Neural cell (in vitro differentiated cells): ENCODE results near the gene AP3S1.

Experiments used
- EZH2 ChIP-seq: fragments of 200-600, 300-800 bp; shearing (Covaris generic), sonication (generic); IDR thresholded peaks from 2 replicates; pipeline ENCODE4 v1.6.1; 2014; ENCODE audit warnings: antibody characterized with exemption, low read length, borderline replicate concordance, mild to moderate bottlenecking; ENCODE audit not compliant: insufficient read depth, poor library complexity, severe bottlenecking
- POLR2AphosphoS5 ChIP-seq: IDR thresholded peaks from 2 replicates; pipeline ENCODE4 v1.6.1; 2012
- TAF1 ChIP-seq: IDR thresholded peaks from 2 replicates; pipeline ENCODE4 v1.6.1; 2012; ENCODE audit warnings: low read depth
- TF ChIP-seq, protein P1 (sequence below): fragments of 450-650 bp; IDR thresholded peaks from 2 replicates; pipeline ENCODE4 v1.5.1; 2014; ENCODE audit warnings: antibody characterized with exemption, mild to moderate bottlenecking, moderate library complexity; ENCODE audit not compliant: poor library complexity, severe bottlenecking
- TF ChIP-seq, protein P2 (sequence below): IDR thresholded peaks from 2 replicates; pipeline ENCODE4 v1.6.1; 2012; ENCODE audit warnings: borderline replicate concordance

DNA sequence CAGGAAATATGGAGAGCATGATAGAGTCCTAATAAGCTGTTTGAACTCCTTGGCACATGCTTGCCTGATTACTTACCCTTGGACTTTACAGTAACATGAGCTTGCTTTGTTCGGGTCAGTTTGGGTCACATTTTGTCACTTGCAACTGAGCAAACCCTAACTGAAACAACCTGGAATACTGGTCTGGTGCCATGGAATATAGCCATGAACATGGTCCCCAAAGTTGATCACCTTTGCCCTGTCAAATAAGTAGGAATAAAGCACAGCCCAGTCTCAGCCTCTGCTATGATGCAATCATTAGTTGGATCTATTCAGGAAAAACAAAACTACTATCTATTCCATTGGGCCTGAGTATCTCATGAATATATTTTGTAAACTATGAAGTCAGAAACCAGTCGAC lies 43.5 kb upstream of the AP3S1 start:
- TF ChIP-seq POLR2AphosphoS5: no peak
- TF ChIP-seq, protein P1, sequence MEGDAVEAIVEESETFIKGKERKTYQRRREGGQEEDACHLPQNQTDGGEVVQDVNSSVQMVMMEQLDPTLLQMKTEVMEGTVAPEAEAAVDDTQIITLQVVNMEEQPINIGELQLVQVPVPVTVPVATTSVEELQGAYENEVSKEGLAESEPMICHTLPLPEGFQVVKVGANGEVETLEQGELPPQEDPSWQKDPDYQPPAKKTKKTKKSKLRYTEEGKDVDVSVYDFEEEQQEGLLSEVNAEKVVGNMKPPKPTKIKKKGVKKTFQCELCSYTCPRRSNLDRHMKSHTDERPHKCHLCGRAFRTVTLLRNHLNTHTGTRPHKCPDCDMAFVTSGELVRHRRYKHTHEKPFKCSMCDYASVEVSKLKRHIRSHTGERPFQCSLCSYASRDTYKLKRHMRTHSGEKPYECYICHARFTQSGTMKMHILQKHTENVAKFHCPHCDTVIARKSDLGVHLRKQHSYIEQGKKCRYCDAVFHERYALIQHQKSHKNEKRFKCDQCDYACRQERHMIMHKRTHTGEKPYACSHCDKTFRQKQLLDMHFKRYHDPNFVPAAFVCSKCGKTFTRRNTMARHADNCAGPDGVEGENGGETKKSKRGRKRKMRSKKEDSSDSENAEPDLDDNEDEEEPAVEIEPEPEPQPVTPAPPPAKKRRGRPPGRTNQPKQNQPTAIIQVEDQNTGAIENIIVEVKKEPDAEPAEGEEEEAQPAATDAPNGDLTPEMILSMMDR: no peak
- TF ChIP-seq, protein P2, sequence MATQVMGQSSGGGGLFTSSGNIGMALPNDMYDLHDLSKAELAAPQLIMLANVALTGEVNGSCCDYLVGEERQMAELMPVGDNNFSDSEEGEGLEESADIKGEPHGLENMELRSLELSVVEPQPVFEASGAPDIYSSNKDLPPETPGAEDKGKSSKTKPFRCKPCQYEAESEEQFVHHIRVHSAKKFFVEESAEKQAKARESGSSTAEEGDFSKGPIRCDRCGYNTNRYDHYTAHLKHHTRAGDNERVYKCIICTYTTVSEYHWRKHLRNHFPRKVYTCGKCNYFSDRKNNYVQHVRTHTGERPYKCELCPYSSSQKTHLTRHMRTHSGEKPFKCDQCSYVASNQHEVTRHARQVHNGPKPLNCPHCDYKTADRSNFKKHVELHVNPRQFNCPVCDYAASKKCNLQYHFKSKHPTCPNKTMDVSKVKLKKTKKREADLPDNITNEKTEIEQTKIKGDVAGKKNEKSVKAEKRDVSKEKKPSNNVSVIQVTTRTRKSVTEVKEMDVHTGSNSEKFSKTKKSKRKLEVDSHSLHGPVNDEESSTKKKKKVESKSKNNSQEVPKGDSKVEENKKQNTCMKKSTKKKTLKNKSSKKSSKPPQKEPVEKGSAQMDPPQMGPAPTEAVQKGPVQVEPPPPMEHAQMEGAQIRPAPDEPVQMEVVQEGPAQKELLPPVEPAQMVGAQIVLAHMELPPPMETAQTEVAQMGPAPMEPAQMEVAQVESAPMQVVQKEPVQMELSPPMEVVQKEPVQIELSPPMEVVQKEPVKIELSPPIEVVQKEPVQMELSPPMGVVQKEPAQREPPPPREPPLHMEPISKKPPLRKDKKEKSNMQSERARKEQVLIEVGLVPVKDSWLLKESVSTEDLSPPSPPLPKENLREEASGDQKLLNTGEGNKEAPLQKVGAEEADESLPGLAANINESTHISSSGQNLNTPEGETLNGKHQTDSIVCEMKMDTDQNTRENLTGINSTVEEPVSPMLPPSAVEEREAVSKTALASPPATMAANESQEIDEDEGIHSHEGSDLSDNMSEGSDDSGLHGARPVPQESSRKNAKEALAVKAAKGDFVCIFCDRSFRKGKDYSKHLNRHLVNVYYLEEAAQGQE: no peak
- no peak for TF ChIP-seq EZH2
- TF ChIP-seq TAF1: no peak
